ENCODE results near the gene APOL6.

The APOL6 gene

DNA sequence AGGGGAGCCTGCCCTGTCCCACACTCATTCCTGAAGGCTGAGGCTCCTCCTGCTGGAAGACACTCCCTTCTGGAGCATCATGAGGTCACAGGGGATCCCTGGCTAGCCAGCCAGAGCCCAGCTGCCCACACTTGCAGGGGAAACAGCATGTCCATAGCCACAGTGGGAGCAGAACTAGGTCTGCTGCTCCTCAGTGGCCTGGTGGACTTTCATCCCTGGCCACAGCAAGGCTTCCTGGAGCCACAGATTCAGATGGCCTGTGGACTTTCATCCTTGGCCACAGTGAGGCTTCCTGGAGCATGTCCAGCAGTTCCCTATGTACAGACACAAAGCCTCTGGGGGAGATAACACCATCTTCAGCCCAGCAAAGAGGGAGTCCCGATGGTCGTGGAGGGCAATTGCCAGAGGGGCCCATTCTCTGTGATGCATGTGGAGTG lies 5.9 kb upstream of the APOL6 start:
- Histone ChIP-seq H3K27me3 (ENCODE audit: control insufficient read depth in 1 of 2, insufficient read depth in 1 of 2, low read length in 2 of 2) (peaks cover 0 to 4% of the 10 kb centered on the region in 2 experiments), H3K4me1 (ENCODE audit: control insufficient read depth, insufficient read depth, low read depth, low read length) (peaks cover 13% of the 10 kb centered on the region), H3K18ac (ENCODE audit: low read depth in 1 of 2, low read length in 2 of 2) (peak overlapping the region in 1 of 2 experiments; percentile 29), H2BK15ac (ENCODE audit: low read depth, poor library complexity, severe bottlenecking) (peak overlapping the region; percentile 60), H2BK5ac (ENCODE audit: low read depth, low read length, poor library complexity, severe bottlenecking) (no peak overlapping the region), H3K9me3 (ENCODE audit: control insufficient read depth, low read length) (no peaks in the 10 kb centered on the region), H4K91ac (ENCODE audit: low read length) (no peak overlapping the region), H2BK120ac (ENCODE audit: low read depth, low read length) (no peak overlapping the region), H3K4me3 (ENCODE audit: insufficient read depth in 1 of 2, low read depth in 1 of 2, low read length in 2 of 2) (no peak overlapping the region), H2AK5ac (ENCODE audit: low read length, severe bottlenecking) (no peak overlapping the region), H3K79me1 (replicated peaks; ENCODE audit: low read length, poor library complexity, severe bottlenecking) (no peaks in the 10 kb centered on the region), H3K14ac (ENCODE audit: low read length in 2 of 2) (no peak overlapping the region), H3K36me3 (ENCODE audit: control insufficient read depth in 1 of 2, insufficient read depth in 2 of 2, low read depth in 1 of 2, low read length in 2 of 2) (no peaks in the 10 kb centered on the region), H2BK12ac (ENCODE audit: low read length in 2 of 2) (peak overlapping the region; percentile 35 to 66), H3K4me2 (ENCODE audit: low read length, poor library complexity, severe bottlenecking) (no peak overlapping the region), H4K8ac (ENCODE audit: low read length) (peak overlapping the region; percentile 16), H3K27ac (ENCODE audit: low read length, poor library complexity, severe bottlenecking) (no peak overlapping the region), H3K23ac (ENCODE audit: low read length in 2 of 2) (no peak overlapping the region), H2AFZ (ENCODE audit: low read depth, low read length) (no peak overlapping the region), H3K4ac (ENCODE audit: low read depth in 1 of 2, low read length in 2 of 2) (no peak overlapping the region), H3K9ac (ENCODE audit: low read length) (no peak overlapping the region)
- DNase-seq: peak; percentile 46
- WGBS: 86% methylated on average over 2 of the region's 2 CpGs

DNA sequence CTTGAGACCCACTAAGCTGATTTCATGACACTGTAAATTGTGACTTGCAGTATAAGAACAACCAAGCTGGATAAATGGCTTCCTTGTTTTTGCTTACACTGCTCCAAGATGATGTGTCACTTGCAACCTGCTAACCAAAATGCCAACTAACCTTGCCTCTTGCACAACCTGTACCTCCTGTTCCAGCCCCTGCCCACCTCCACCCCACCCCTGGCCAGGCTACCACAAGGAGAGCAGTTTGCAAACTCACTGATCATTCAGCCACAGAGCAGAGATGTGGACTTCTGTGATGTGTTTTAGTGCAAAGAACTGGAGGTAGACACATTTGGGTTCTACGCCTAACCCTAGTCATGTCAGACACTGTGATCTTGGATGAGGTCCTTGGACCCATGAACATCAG lies 4.3 kb upstream of the APOL6 start:
- Histone ChIP-seq H3K4me2 (ENCODE audit: low read length, poor library complexity, severe bottlenecking) (no peak overlapping the region), H3K14ac (ENCODE audit: low read length in 2 of 2) (no peak overlapping the region), H2AK5ac (ENCODE audit: low read length, severe bottlenecking) (no peak overlapping the region), H3K4me1 (ENCODE audit: control insufficient read depth, insufficient read depth, low read depth, low read length) (peaks cover 14% of the 10 kb centered on the region), H4K91ac (ENCODE audit: low read length) (no peak overlapping the region), H3K9me3 (ENCODE audit: control insufficient read depth, low read length) (no peaks in the 10 kb centered on the region), H2BK5ac (ENCODE audit: low read depth, low read length, poor library complexity, severe bottlenecking) (no peak overlapping the region), H3K36me3 (ENCODE audit: control insufficient read depth in 1 of 2, insufficient read depth in 2 of 2, low read depth in 1 of 2, low read length in 2 of 2) (no peaks in the 10 kb centered on the region), H3K18ac (ENCODE audit: low read depth in 1 of 2, low read length in 2 of 2) (no peak overlapping the region), H4K8ac (ENCODE audit: low read length) (no peak overlapping the region), H2BK12ac (ENCODE audit: low read length in 2 of 2) (peak overlapping the region in 1 of 2 experiments; percentile 12), H2BK120ac (ENCODE audit: low read depth, low read length) (no peak overlapping the region), H3K23ac (ENCODE audit: low read length in 2 of 2) (no peak overlapping the region), H3K4ac (ENCODE audit: low read depth in 1 of 2, low read length in 2 of 2) (no peak overlapping the region), H3K27me3 (ENCODE audit: control insufficient read depth in 1 of 2, insufficient read depth in 1 of 2, low read length in 2 of 2) (no peaks in the 10 kb centered on the region), H3K79me1 (replicated peaks; ENCODE audit: low read length, poor library complexity, severe bottlenecking) (no peaks in the 10 kb centered on the region), H2AFZ (ENCODE audit: low read depth, low read length) (no peak overlapping the region), H2BK15ac (ENCODE audit: low read depth, poor library complexity, severe bottlenecking) (no peak overlapping the region), H3K27ac (ENCODE audit: low read length, poor library complexity, severe bottlenecking) (no peak overlapping the region), H3K4me3 (ENCODE audit: insufficient read depth in 1 of 2, low read depth in 1 of 2, low read length in 2 of 2) (no peak overlapping the region), H3K9ac (ENCODE audit: low read length) (no peak overlapping the region)
- 100% methylated on average over 1 of the region's 1 CpG for WGBS
- DNase-seq: no peak

DNA sequence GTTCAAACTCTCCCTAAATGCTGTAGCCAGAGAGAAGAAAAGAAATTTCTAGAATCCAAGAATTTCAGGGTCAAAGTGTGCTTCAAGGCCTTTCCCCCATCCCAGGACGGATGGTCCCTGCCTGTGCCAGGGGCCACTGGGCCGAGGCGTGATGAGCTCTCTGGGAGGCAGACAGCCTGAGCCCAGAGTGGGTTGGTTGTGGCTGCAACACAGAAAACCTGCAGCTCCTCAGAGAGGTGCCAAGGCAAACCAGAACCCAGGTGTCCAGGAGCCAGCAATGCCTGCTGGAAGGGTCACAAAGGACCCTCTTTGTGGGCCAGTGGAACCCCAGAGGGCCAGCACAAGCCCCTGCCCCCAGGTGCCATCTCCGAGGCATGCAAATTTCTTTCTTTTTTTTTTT lies 2.6 kb upstream of the APOL6 start:
- Histone ChIP-seq H3K9ac (ENCODE audit: low read length) (no peak overlapping the region), H3K18ac (ENCODE audit: low read depth in 1 of 2, low read length in 2 of 2) (peak overlapping the region; percentile 75 to 80), H2BK120ac (ENCODE audit: low read depth, low read length) (peak overlapping the region; percentile 42), H3K4me2 (ENCODE audit: low read length, poor library complexity, severe bottlenecking) (no peak overlapping the region), H3K4ac (ENCODE audit: low read depth in 1 of 2, low read length in 2 of 2) (peak overlapping the region in 1 of 2 experiments; percentile 34), H4K8ac (ENCODE audit: low read length) (no peak overlapping the region), H3K27ac (ENCODE audit: low read length, poor library complexity, severe bottlenecking) (no peak overlapping the region), H2BK15ac (ENCODE audit: low read depth, poor library complexity, severe bottlenecking) (no peak overlapping the region), H3K23ac (ENCODE audit: low read length in 2 of 2) (no peak overlapping the region), H4K91ac (ENCODE audit: low read length) (peak overlapping the region; percentile 48), H3K36me3 (ENCODE audit: control insufficient read depth in 1 of 2, insufficient read depth in 2 of 2, low read depth in 1 of 2, low read length in 2 of 2) (no peaks in the 10 kb centered on the region), H3K9me3 (ENCODE audit: control insufficient read depth, low read length) (no peaks in the 10 kb centered on the region), H2AFZ (ENCODE audit: low read depth, low read length) (no peak overlapping the region), H3K4me1 (ENCODE audit: control insufficient read depth, insufficient read depth, low read depth, low read length) (peaks cover 19% of the 10 kb centered on the region), H3K14ac (ENCODE audit: low read length in 2 of 2) (no peak overlapping the region), H3K79me1 (replicated peaks; ENCODE audit: low read length, poor library complexity, severe bottlenecking) (peaks cover 4% of the 10 kb centered on the region), H2AK5ac (ENCODE audit: low read length, severe bottlenecking) (peak overlapping the region; percentile 53), H2BK5ac (ENCODE audit: low read depth, low read length, poor library complexity, severe bottlenecking) (no peak overlapping the region), H3K4me3 (ENCODE audit: insufficient read depth in 1 of 2, low read depth in 1 of 2, low read length in 2 of 2) (no peak overlapping the region), H2BK12ac (ENCODE audit: low read length in 2 of 2) (peak overlapping the region; percentile 85 to 97), H3K27me3 (ENCODE audit: control insufficient read depth in 1 of 2, insufficient read depth in 1 of 2, low read length in 2 of 2) (no peaks in the 10 kb centered on the region)
- no peak for DNase-seq
- WGBS: 92% methylated on average over 4 of the region's 4 CpGs

DNA sequence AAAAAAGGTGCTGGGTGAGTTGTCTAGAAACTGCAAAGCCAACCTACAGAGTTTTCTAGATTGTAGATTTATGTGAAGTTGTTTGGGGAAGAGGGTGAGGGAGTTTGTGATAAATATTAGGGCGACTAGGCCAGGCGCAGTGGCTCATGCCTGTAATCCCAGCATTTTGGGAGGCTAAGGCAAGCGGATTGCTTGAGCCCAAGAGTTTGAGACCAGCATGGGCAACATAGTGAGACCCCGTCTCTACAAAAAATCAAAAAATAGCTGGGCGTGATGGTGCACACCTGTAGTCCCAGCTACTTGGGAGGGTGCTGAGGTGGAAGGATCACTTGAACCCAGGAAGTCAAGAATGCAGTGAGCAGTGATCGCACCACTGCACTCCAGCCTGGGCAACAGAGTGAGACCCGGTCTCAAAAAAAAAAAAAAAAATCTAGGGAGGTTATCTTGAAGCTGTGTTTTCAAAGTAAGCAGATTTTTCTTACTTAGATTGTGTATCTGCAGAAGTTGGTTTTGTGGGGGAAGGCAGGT lies 844 bp downstream of the APOL6 start:
- Histone ChIP-seq H3K4ac (ENCODE audit: low read depth in 1 of 2, low read length in 2 of 2) (peak overlapping the region; percentile 83 to 94), H3K4me3 (ENCODE audit: insufficient read depth in 1 of 2, low read depth in 1 of 2, low read length in 2 of 2) (peak overlapping the region in 1 of 2 experiments; percentile 88), H2BK12ac (ENCODE audit: low read length in 2 of 2) (peak overlapping the region; percentile 26 to 93), H3K4me1 (ENCODE audit: control insufficient read depth, insufficient read depth, low read depth, low read length) (peaks cover 17% of the 10 kb centered on the region), H2BK120ac (ENCODE audit: low read depth, low read length) (peak overlapping the region; percentile 96), H3K18ac (ENCODE audit: low read depth in 1 of 2, low read length in 2 of 2) (peak overlapping the region; percentile 67 to 88), H3K4me2 (ENCODE audit: low read length, poor library complexity, severe bottlenecking) (peak overlapping the region; percentile 88), H3K27ac (ENCODE audit: low read length, poor library complexity, severe bottlenecking) (no peak overlapping the region), H4K8ac (ENCODE audit: low read length) (peak overlapping the region; percentile 55), H3K23ac (ENCODE audit: low read length in 2 of 2) (no peak overlapping the region), H2BK5ac (ENCODE audit: low read depth, low read length, poor library complexity, severe bottlenecking) (no peak overlapping the region), H2AFZ (ENCODE audit: low read depth, low read length) (no peak overlapping the region), H3K79me1 (replicated peaks; ENCODE audit: low read length, poor library complexity, severe bottlenecking) (peaks cover 15% of the 10 kb centered on the region), H3K27me3 (ENCODE audit: control insufficient read depth in 1 of 2, insufficient read depth in 1 of 2, low read length in 2 of 2) (no peaks in the 10 kb centered on the region), H2BK15ac (ENCODE audit: low read depth, poor library complexity, severe bottlenecking) (no peak overlapping the region), H3K9ac (ENCODE audit: low read length) (peak overlapping the region; percentile 98), H3K9me3 (ENCODE audit: control insufficient read depth, low read length) (no peaks in the 10 kb centered on the region), H3K36me3 (ENCODE audit: control insufficient read depth in 1 of 2, insufficient read depth in 2 of 2, low read depth in 1 of 2, low read length in 2 of 2) (no peaks in the 10 kb centered on the region), H3K14ac (ENCODE audit: low read length in 2 of 2) (no peak overlapping the region), H4K91ac (ENCODE audit: low read length) (no peak overlapping the region), H2AK5ac (ENCODE audit: low read length, severe bottlenecking) (no peak overlapping the region)
- no peak for DNase-seq
- WGBS: 90% methylated on average over 7 of the region's 7 CpGs
